Chondrocyte (in vitro differentiated cells): ENCODE results near the gene CD22. TPM values are rescaled to one million over a fixed set of nuclear protein-coding genes. Genes with fewer than 3 reads are reported as not detected.

Experiments
- DNase-seq: peaks from one replicate; pipeline ENCODE4 v3.0.0; 2021; ENCODE audit warnings: mixed read lengths, low spot score
- H3K27ac Mint-ChIP-seq: one replicate; pipeline ENCODE4 v1.8.0; 2021; ENCODE audit warnings: mild to moderate bottlenecking, moderate library complexity, mixed read lengths; ENCODE audit not compliant: unreplicated experiment
- H3K27me3 Mint-ChIP-seq: 2 replicates; pipeline ENCODE4 v1.8.0; 2021; ENCODE audit warnings: low read depth, mixed read lengths
- H3K36me3 Mint-ChIP-seq: 2 replicates; pipeline ENCODE4 v1.8.0; 2021; ENCODE audit warnings: low read depth, mixed read lengths
- H3K4me1 Mint-ChIP-seq: 2 replicates; pipeline ENCODE4 v1.8.0; 2021; ENCODE audit warnings: low read depth, mild to moderate bottlenecking, mixed read lengths
- H3K4me3 Mint-ChIP-seq: one replicate; pipeline ENCODE4 v1.8.0; 2021; ENCODE audit warnings: mild to moderate bottlenecking, moderate library complexity, mixed read lengths; ENCODE audit not compliant: unreplicated experiment
- H3K9me3 Mint-ChIP-seq: 2 replicates; pipeline ENCODE4 v1.8.0; 2021; ENCODE audit warnings: low read depth, mixed read lengths
- CTCF ChIP-seq: fragments of 200-600 bp; sonication (generic); IDR thresholded peaks from 2 replicates; pipeline ENCODE4 v1.5.0; 2021; ENCODE audit warnings: antibody characterized with exemption, mild to moderate bottlenecking, moderate library complexity
- total RNA-seq: library from RNA; stranded (reverse); gene quantifications from 3 replicates; pipeline ENCODE4 v1.2.1, GENCODE V29; 2021

Gene CD22
- total RNA-seq, 1 donor from 2014 or later: not detected

GRCh38 chr19:35293808-35294207 is 35.2 kb upstream of the CD22 start:
- Mint-ChIP-seq H3K36me3 (no peaks in the 10 kb centered on the region), H3K9me3 (no peaks in the 10 kb centered on the region)

DNA sequence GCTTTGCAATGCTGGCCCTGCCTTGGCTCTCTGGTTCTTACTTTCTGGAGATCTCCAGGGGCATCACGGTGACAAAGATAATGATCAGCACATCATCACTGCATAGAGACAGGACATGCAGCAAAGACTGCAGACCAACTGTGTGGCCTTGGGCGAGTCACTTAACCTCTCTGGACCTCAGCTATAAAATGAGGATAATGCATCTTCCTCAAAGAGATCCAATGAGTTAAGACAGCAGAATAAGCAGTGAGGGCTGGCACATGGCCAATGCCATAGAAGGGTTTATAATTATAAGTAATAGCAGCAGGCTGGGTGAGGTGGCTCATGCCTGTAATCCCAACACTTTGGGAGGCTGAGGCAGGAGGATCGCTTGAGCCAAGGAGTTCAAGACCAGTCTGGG is 34.7 kb upstream of the CD22 start:
- H3K4me1 Mint-ChIP-seq: no peaks in the 10 kb centered on the region
- no peaks in the 10 kb centered on the region for H3K9me3 Mint-ChIP-seq
- no peaks in the 10 kb centered on the region for H3K36me3 Mint-ChIP-seq
- TF ChIP-seq CTCF: no peak
- no peak overlapping the region for H3K4me3 Mint-ChIP-seq
- H3K27ac Mint-ChIP-seq: no peak overlapping the region
- H3K27me3 Mint-ChIP-seq: peaks cover 36% of the 10 kb centered on the region
- DNase-seq: no peak

More at GRCh38 chr19:35293808-35294207, 35.2 kb upstream of the CD22 start:
- Mint-ChIP-seq H3K27ac (no peak overlapping the region), H3K4me3 (no peak overlapping the region), H3K4me1 (no peaks in the 10 kb centered on the region), H3K27me3 (peaks cover 36% of the 10 kb centered on the region)
- no peak for DNase-seq
- TF ChIP-seq CTCF: no peak

- H3K4me3 Mint-ChIP-seq: no peak overlapping the region
- no peak for DNase-seq
Measured at GRCh38 chr19:35294859-35295791, 33.9 kb upstream of the CD22 start.

GRCh38 chr19:35295792-35296462 is 33.1 kb upstream of the CD22 start:
- H3K27ac Mint-ChIP-seq: no peak overlapping the region
- H3K36me3 Mint-ChIP-seq: no peaks in the 10 kb centered on the region
- H3K27me3 Mint-ChIP-seq: peaks cover 30% of the 10 kb centered on the region
- no peaks in the 10 kb centered on the region for H3K9me3 Mint-ChIP-seq
- no peaks in the 10 kb centered on the region for H3K4me1 Mint-ChIP-seq
- no peak overlapping the region for H3K4me3 Mint-ChIP-seq
- TF ChIP-seq CTCF: no peak
- no peak for DNase-seq

More at GRCh38 chr19:35294859-35295791, 33.9 kb upstream of the CD22 start:
- no peak for TF ChIP-seq CTCF
- no peak overlapping the region for H3K27ac Mint-ChIP-seq
- no peaks in the 10 kb centered on the region for H3K4me1 Mint-ChIP-seq
- no peaks in the 10 kb centered on the region for H3K36me3 Mint-ChIP-seq
- no peaks in the 10 kb centered on the region for H3K9me3 Mint-ChIP-seq
- peaks cover 35% of the 10 kb centered on the region for H3K27me3 Mint-ChIP-seq
